GM20000 (cell line): ENCODE measurements around the gene MAGI2.

Source experiments
- DNase-seq: peaks from one replicate; pipeline ENCODE4 v3.0.0; 2012; ENCODE audit warnings: low spot score
- TF ChIP-seq, protein P1 (sequence below): IDR thresholded peaks from 2 replicates; pipeline ENCODE4 v1.5.1; 2012; ENCODE audit warnings: mild to moderate bottlenecking, control low read depth; ENCODE audit errors: extremely low read depth, missing control alignments

MAGI2 gene

DNA sequence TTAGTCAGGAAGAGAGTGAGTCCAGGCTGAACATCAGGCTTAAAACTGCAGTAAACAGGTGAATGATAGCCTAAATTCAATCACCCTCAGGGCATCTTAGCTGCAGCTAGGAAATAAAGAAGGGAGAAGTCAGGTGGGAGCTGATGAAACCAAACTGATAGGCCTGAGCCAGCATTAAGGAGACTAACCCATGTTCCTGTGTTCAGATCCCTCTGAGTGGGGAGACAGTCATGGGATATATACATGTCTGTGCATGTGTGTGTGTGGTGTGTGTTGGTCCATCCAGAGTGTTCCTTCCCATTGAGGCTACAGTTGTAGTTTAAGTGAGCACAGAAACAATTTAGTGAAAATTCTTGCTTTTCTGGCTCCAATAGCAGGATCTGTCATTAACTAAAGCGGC, 1174.0 kb downstream of the MAGI2 start:
- no peak for DNase-seq
- TF ChIP-seq, protein P1, sequence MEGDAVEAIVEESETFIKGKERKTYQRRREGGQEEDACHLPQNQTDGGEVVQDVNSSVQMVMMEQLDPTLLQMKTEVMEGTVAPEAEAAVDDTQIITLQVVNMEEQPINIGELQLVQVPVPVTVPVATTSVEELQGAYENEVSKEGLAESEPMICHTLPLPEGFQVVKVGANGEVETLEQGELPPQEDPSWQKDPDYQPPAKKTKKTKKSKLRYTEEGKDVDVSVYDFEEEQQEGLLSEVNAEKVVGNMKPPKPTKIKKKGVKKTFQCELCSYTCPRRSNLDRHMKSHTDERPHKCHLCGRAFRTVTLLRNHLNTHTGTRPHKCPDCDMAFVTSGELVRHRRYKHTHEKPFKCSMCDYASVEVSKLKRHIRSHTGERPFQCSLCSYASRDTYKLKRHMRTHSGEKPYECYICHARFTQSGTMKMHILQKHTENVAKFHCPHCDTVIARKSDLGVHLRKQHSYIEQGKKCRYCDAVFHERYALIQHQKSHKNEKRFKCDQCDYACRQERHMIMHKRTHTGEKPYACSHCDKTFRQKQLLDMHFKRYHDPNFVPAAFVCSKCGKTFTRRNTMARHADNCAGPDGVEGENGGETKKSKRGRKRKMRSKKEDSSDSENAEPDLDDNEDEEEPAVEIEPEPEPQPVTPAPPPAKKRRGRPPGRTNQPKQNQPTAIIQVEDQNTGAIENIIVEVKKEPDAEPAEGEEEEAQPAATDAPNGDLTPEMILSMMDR = no peak

DNA sequence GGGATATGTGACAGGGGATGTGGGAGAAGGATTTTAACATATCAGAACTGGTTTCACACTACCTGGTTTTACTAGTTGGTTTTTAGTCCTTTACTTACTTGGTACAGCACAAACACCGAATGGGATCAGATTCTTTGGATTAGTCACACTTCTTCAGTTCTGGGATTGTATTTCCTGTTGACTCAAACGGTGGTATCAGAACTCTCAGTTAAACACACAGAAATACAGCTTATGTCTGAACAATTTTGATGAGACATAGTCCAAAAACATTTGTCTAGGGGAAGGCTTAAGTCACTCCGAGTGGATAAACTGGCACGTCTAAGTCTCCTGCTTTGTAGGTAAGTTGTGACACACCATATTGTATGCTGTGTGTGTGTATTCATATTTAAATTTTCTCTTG, 1174.4 kb downstream of the MAGI2 start:
- TF ChIP-seq, protein P1 = no peak
- DNase-seq = no peak

DNA sequence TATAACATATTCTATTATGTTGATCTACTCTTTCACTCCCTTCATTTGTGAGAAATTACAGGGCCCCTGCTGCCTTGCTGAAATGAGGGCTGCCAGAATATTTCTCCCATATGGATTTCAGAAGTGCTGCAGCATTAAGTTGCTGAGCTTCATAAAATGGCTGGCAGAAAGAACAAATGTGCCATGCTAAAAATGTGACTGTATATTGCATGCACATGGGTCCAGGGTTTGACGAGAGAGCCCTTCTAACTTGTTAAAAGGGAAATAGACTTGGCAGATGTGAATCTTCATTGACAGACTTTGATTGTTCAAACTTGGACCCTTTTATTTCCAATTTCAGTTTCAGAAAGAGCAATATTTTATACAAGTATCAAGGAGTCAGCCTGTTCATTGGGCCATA, 1186.3 kb downstream of the MAGI2 start:
- DNase-seq = no peak
- TF ChIP-seq, protein P1 = no peak

DNA sequence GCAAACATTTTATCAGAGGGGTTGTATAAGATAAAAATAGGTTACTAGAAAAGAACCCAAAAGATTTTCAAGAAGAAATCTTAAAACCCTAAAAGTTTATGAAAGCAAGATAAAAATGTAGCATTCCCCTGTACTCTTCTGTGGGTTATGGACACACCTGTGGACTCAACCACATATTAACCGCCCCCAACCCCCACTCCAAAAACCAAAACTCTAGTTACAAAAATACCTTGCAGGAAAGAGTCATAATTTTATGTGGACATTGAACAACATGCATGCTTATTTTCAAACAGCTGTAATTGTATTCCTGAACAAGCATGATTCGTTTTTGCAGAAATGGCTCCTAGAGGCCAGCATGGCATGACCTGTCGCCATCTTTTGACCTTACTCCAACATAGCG, 1188.0 kb downstream of the MAGI2 start:
- no peak for DNase-seq
- TF ChIP-seq, protein P1 = no peak

DNA sequence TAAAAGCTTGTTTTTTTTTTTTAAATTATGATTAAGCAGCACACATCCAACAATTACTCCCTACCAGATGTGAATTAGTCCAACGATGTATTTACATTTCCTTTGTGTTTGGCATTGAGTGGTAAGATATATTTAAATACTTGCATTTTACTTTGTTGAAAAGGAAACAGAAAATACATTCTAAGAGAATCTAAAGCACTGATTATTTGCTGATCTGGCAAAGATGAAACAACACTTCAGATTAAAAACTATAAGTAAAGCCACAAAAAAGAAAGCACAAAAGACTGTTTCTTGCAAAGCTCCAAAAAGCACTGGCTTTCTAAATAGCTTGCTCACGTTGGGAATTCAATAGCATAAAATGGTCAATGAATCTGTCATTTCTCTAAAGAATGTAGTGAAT, 1188.4 kb downstream of the MAGI2 start:
- TF ChIP-seq, protein P1 = no peak

DNA sequence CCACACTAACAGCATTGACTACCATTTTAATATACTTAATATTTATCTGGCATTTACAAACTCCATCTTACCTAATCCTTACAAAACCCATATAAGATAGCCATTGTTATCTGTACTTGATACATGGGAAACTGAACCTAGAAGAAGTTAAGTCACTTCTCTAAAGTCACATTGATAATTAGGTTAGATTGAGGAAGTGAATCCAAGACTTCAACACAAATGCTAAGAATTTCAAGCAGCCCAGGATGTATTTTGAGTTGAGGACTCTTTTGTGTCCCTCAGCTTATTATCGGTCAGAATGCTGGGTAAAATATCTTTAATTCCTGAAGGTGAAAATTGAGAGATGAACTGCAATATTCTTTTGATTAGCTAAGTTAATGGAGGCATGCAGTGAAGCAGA, 1189.4 kb downstream of the MAGI2 start:
- TF ChIP-seq, protein P1 = no peak
- DNase-seq = no peak

More for the DNA sequence above, 1188.4 kb downstream of the MAGI2 start:
- no peak for DNase-seq

DNA sequence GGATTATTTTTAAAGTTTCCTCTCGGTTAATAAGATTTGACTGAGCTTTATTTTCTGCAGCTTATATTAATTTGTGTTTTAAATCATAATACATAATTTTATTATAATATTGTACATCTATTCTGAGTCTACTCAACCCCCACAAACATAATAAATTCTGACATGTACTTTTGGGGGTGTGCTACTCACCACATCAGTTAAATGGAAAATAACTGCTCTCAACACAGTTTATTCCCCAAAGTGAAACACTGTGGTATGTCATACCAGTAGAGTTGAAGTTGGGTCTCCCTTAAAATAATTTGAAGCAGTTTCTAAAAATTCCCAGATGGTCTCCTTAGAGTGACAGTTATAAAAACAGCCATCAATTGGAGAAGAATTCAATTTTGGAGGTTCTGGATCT, 1191.7 kb downstream of the MAGI2 start:
- DNase-seq = no peak
- TF ChIP-seq, protein P1 = no peak
